ENCODE results near the gene CDKN2B.
"Not testable (repeated sequence)": the region's sequence is repeated elsewhere in the genome, so short reads cannot be mapped to it uniquely, and the experiment has no call there.

The CDKN2B gene

GRCh38 chr9:21969011-21969940 lies 39.8 kb downstream of the CDKN2B start:
- no peak for DNase-seq (ENCODE audit: low spot score)

GRCh38 chr9:21968331-21969010 lies 40.6 kb downstream of the CDKN2B start:
- DNase-seq (ENCODE audit: low spot score): no peak

- no peak for DNase-seq (ENCODE audit: low spot score)
These were observed 41.4 kb downstream of the CDKN2B start for GRCh38 chr9:21967702-21968101.

GRCh38 chr9:21967169-21967568 lies 41.9 kb downstream of the CDKN2B start:
- DNase-seq (ENCODE audit: low spot score): no peak

GRCh38 chr9:21966140-21966851 lies 42.8 kb downstream of the CDKN2B start:
- DNase-seq (ENCODE audit: low spot score): no peak

GRCh38 chr9:21965401-21965951 lies 43.6 kb downstream of the CDKN2B start:
- DNase-seq (ENCODE audit: low spot score): no peak

GRCh38 chr9:21964925-21965385 lies 44.1 kb downstream of the CDKN2B start:
- no peak for DNase-seq (ENCODE audit: low spot score)

- no peak for DNase-seq (ENCODE audit: low spot score)
These were observed 47.5 kb downstream of the CDKN2B start for GRCh38 chr9:21961569-21961968.

- not testable (repeated sequence) for DNase-seq (ENCODE audit: low spot score)
These were observed 49.8 kb downstream of the CDKN2B start for GRCh38 chr9:21959268-21959667.

GRCh38 chr9:21958833-21959232 lies 50.3 kb downstream of the CDKN2B start:
- no peak for DNase-seq (ENCODE audit: low spot score)

Measured in globus pallidus (tissue), 1 donor.